IMR-90 (cell line): ENCODE data around the gene MRPL28. TPM values are rescaled to one million over a fixed set of nuclear protein-coding genes. Genes with fewer than 3 reads are reported as not detected.

Experiments
- ATAC-seq: fragments of 200-7000 bp; cut with Tn5 transposase; 2 replicates; pipeline ENCODE4 v1.9.1; 2020; ENCODE audit warnings: low read depth, mild to moderate bottlenecking, moderate library complexity
- BruUV-seq: library from RNA; stranded (reverse); fragments of 400-500 nt; replicated peaks from 2 replicates; lab custom pipeline; 2021; lab: Mats Ljungman, UMichigan
- CTCF ChIA-PET: fragments of 300-600 bp; formaldehyde crosslinking; extraction: SDS; loops from one replicate; lab custom pipeline; 2021; ENCODE audit warnings: antibody characterized with exemption; lab: Yijun Ruan, JAX
- POLR2A ChIA-PET: fragments of 300-600 bp; sonication (Branson Sonifier 250); formaldehyde crosslinking; loops from one replicate; lab custom pipeline; 2022; ENCODE audit warnings: antibody characterized with exemption; ENCODE audit not compliant: unreplicated experiment; lab: Charles Lee
- DNase-seq: peaks from one replicate; pipeline ENCODE4 v3.0.0; 2013
- H2AFZ ChIP-seq: replicated peaks from 2 replicates; pipeline ENCODE3; 2013; ENCODE audit warnings: low read length, mild to moderate bottlenecking; ENCODE audit not compliant: poor library complexity
- H2AK5ac ChIP-seq: 2 replicates; pipeline ENCODE4 v1.6.1; 2013; ENCODE audit warnings: low read depth, low read length, inconsistent platforms
- H2AK9ac ChIP-seq: replicated peaks from 2 replicates; pipeline ENCODE3; 2013; ENCODE audit warnings: mild to moderate bottlenecking, low read depth, low read length, moderate library complexity; ENCODE audit not compliant: poor library complexity
- H2BK120ac ChIP-seq: 2 replicates; pipeline ENCODE4 v1.6.1; 2013; ENCODE audit warnings: low read depth, low read length, inconsistent platforms
- H2BK15ac ChIP-seq: 3 replicates; pipeline ENCODE4 v1.6.1; 2013; ENCODE audit warnings: low read depth, low read length, inconsistent platforms
- H2BK20ac ChIP-seq: 2 replicates; pipeline ENCODE4 v1.6.1; 2013; ENCODE audit warnings: low read depth, mild to moderate bottlenecking, inconsistent platforms, low read length, moderate library complexity
- H2BK5ac ChIP-seq: 2 replicates; pipeline ENCODE4 v1.6.1; 2013; ENCODE audit warnings: mild to moderate bottlenecking, low read depth, low read length, inconsistent platforms; ENCODE audit not compliant: poor library complexity, severe bottlenecking
- H3K14ac ChIP-seq: replicated peaks from 2 replicates; pipeline ENCODE4 v1.6.1; 2013; ENCODE audit warnings: low read depth, low read length, inconsistent platforms
- H3K18ac ChIP-seq: 2 replicates; pipeline ENCODE4 v1.6.1; 2013; ENCODE audit warnings: low read depth, low read length, control low read depth
- H3K23ac ChIP-seq: 2 replicates; pipeline ENCODE4 v1.6.1; 2013; ENCODE audit warnings: low read depth, low read length, inconsistent platforms
- H3K27ac ChIP-seq: 2 replicates; pipeline ENCODE4 v1.5.1; 2013; ENCODE audit warnings: mild to moderate bottlenecking, control low read depth, low read length; ENCODE audit not compliant: insufficient read depth
- H3K27me3 ChIP-seq: 2 replicates; pipeline ENCODE4 v1.6.1; 2013; ENCODE audit warnings: low read length; ENCODE audit not compliant: control insufficient read depth, insufficient read depth
- H3K36me3 ChIP-seq: 2 replicates; pipeline ENCODE4 v1.6.1; 2013; ENCODE audit warnings: low read length, mixed read lengths; ENCODE audit not compliant: control insufficient read depth, insufficient read depth
- H3K4ac ChIP-seq: 2 replicates; pipeline ENCODE4 v1.6.1; 2013; ENCODE audit warnings: low read depth, low read length, inconsistent platforms
- H3K4me1 ChIP-seq: 2 replicates; pipeline ENCODE4 v1.6.1; 2013; ENCODE audit warnings: low read length, mixed read lengths; ENCODE audit not compliant: control insufficient read depth, insufficient read depth
- H3K4me2 ChIP-seq: 2 replicates; pipeline ENCODE4 v1.6.1; 2013; ENCODE audit warnings: low read depth, mild to moderate bottlenecking, control low read depth, low read length, moderate library complexity
- H3K4me3 ChIP-seq: 2 replicates; pipeline ENCODE4 v1.5.1; 2013; ENCODE audit warnings: low read depth, mild to moderate bottlenecking, control low read depth, low read length, moderate library complexity; ENCODE audit not compliant: insufficient read depth
- H3K56ac ChIP-seq: 2 replicates; pipeline ENCODE4 v1.6.1; 2013; ENCODE audit warnings: low read length, inconsistent platforms; ENCODE audit not compliant: insufficient read depth; ENCODE audit errors: extremely low read depth
- H3K79me1 ChIP-seq, 2 experiments: 2 replicates each; pipeline ENCODE4 v1.6.1; 2013; ENCODE audit warnings: low read length in 2 of 2, inconsistent platforms in 1 of 2, low read depth in 1 of 2
- H3K9ac ChIP-seq: 2 replicates; pipeline ENCODE4 v1.6.1; 2013; ENCODE audit warnings: low read depth, low read length, control low read depth
- H3K9me1 ChIP-seq: 2 replicates; pipeline ENCODE4 v1.6.1; 2013; ENCODE audit warnings: low read length, inconsistent platforms; ENCODE audit not compliant: insufficient read depth
- H3K9me3 ChIP-seq: 2 replicates; pipeline ENCODE4 v1.6.1; 2013; ENCODE audit warnings: low read length; ENCODE audit not compliant: control insufficient read depth, insufficient read depth
- H4K20me1 ChIP-seq: 2 replicates; pipeline ENCODE4 v1.6.1; 2013; ENCODE audit warnings: low read length, inconsistent platforms; ENCODE audit not compliant: insufficient read depth
- H4K5ac ChIP-seq: 2 replicates; pipeline ENCODE4 v1.6.1; 2013; ENCODE audit warnings: mild to moderate bottlenecking, low read depth, low read length, control low read depth
- H4K8ac ChIP-seq, 2 experiments: 2 replicates each; pipeline ENCODE4 v1.6.1; 2013; ENCODE audit warnings: low read depth in 2 of 2, low read length in 2 of 2, control low read depth in 1 of 2, inconsistent platforms in 1 of 2
- H4K91ac ChIP-seq: 2 replicates; pipeline ENCODE4 v1.6.1; 2013; ENCODE audit warnings: low read depth, low read length, inconsistent platforms; ENCODE audit not compliant: insufficient read depth
- BHLHE40 ChIP-seq: fragments of 150-350 bp; IDR thresholded peaks from 2 replicates; pipeline ENCODE4 v1.6.1; 2016; ENCODE audit warnings: mild to moderate bottlenecking, low read depth, low read length
- CEBPB ChIP-seq: IDR thresholded peaks from 2 replicates; pipeline ENCODE4 v1.6.1; 2012; ENCODE audit warnings: low read depth, low read length, improper control_type of control experiment
- CHD1 ChIP-seq: IDR thresholded peaks from 2 replicates; pipeline ENCODE4 v1.6.1; 2012; ENCODE audit warnings: low read depth, low read length, improper control_type of control experiment
- CTCF ChIP-seq: conservative IDR thresholded peaks from 2 replicates; pipeline ENCODE4 v1.5.1; 2012; ENCODE audit warnings: mild to moderate bottlenecking, low read depth, low read length, improper control_type of control experiment
- ELK1 ChIP-seq: fragments of 150-350 bp; IDR thresholded peaks from 2 replicates; pipeline ENCODE4 v1.6.1; 2016; ENCODE audit warnings: low read depth, mild to moderate bottlenecking, low read length, moderate library complexity, borderline replicate concordance
- FOS ChIP-seq: fragments of 150-350 bp; IDR thresholded peaks from 2 replicates; pipeline ENCODE4 v1.6.1; 2016; ENCODE audit warnings: low read depth, low read length
- MAFK ChIP-seq: IDR thresholded peaks from 2 replicates; pipeline ENCODE4 v1.6.1; 2012; ENCODE audit warnings: low read depth, low read length, improper control_type of control experiment
- MAZ ChIP-seq: IDR thresholded peaks from 2 replicates; pipeline ENCODE4 v1.6.1; 2012; ENCODE audit warnings: low read depth, mild to moderate bottlenecking, low read length, improper control_type of control experiment, moderate library complexity, borderline replicate concordance
- MXI1 ChIP-seq: IDR thresholded peaks from 2 replicates; pipeline ENCODE4 v1.6.1; 2012; ENCODE audit warnings: low read depth, mild to moderate bottlenecking, low read length, moderate library complexity, borderline replicate concordance
- NFE2L2 ChIP-seq: fragments of 150-350 bp; IDR thresholded peaks from 2 replicates; pipeline ENCODE4 v1.6.1; 2016; ENCODE audit warnings: low read depth, mild to moderate bottlenecking, low read length
- POLR2A ChIP-seq: IDR thresholded peaks from 2 replicates; pipeline ENCODE4 v1.6.1; 2012; ENCODE audit warnings: mild to moderate bottlenecking, low read depth, low read length
- RAD21 ChIP-seq: IDR thresholded peaks from 2 replicates; pipeline ENCODE4 v1.6.1; 2012; ENCODE audit warnings: low read length, improper control_type of control experiment
- RCOR1 ChIP-seq: IDR thresholded peaks from 2 replicates; pipeline ENCODE4 v1.6.1; 2012; ENCODE audit warnings: mild to moderate bottlenecking, low read length, improper control_type of control experiment; ENCODE audit not compliant: insufficient replicate concordance
- RFX5 ChIP-seq: IDR thresholded peaks from 2 replicates; pipeline ENCODE4 v1.8.0; 2012; ENCODE audit warnings: low read depth, mild to moderate bottlenecking, low read length, moderate library complexity
- SMC3 ChIP-seq: fragments of 150-350 bp; IDR thresholded peaks from 2 replicates; pipeline ENCODE4 v1.6.1; 2016; ENCODE audit warnings: low read depth, mild to moderate bottlenecking, antibody characterized with exemption, low read length, moderate library complexity
- USF2 ChIP-seq: fragments of 150-350 bp; IDR thresholded peaks from 2 replicates; pipeline ENCODE4 v1.6.1; 2017; ENCODE audit warnings: mild to moderate bottlenecking, antibody characterized with exemption, low read length, low read depth
- WGBS, 2 experiments: methylation state at CpG; one replicate each; pipeline versions ENCODE4 v1.1.5 to v1.1.7; 2013; ENCODE audit warnings: missing lambda C conversion rate in 2 of 2; ENCODE audit not compliant: insufficient read length in 1 of 2; ENCODE audit errors: extremely low coverage in 2 of 2; 5-methylcytosine and 5-hydroxymethylcytosine counted together
- dilution Hi-C: fragments of 300-500 bp; cut with HindIII; formaldehyde crosslinking; loops from one replicate; pipeline ENCODE4 v1.14.3; 2018; ENCODE audit warnings: low sequenced_read_pairs; ENCODE audit not compliant: unreplicated experiment
- in situ Hi-C: fragments of 300-500 bp; cut with MboI; formaldehyde crosslinking; loops from 3 replicates; pipeline ENCODE4 v1.14.3; 2019; ENCODE audit warnings: low sequenced_read_pairs, inconsistent platforms, mixed read lengths
- intact Hi-C: fragments of 100-400 bp; cut with micrococcal nuclease; formaldehyde crosslinking; loops from 2 replicates; pipeline ENCODE4 v1.10.0; 2022
- polyA plus RNA-seq, 3 experiments: library from polyadenylated mRNA; depleted of rRNA; stranded (reverse); fragments of >200 nt; gene quantifications; 2 replicates each; pipeline ENCODE4 v1.2.3, GENCODE V29; 2012; ENCODE audit warnings: low replicate concordance in 1 of 3
- total RNA-seq: library from RNA; depleted of rRNA; stranded (reverse); fragments of >200 nt; gene quantifications from 2 replicates; pipeline ENCODE4 v1.2.3, GENCODE V29; 2012

The MRPL28 gene
- total and polyA plus RNA-seq, 2 of the 4 experiments (the other 2 are of a cell fraction): 104 to 181 TPM

- H4K20me1 ChIP-seq: no peaks in the 10 kb centered on the region
- no peaks in the 10 kb centered on the region for H3K27me3 ChIP-seq
- no peak overlapping the region for H3K9ac ChIP-seq
- ChIA-PET POLR2A (no interaction called here), CTCF (no interaction called here)
- ATAC-seq: no peak
- in situ Hi-C loops (no loop called here), intact Hi-C loops (no loop called here), dilution Hi-C loops (no loop called here)
- peak overlapping the region; percentile 43 for H2AFZ ChIP-seq
- H3K36me3 ChIP-seq: peaks cover 26% of the 10 kb centered on the region
- no peak overlapping the region for H2BK20ac ChIP-seq
- H3K79me1 ChIP-seq: peaks cover 2% of the 10 kb centered on the region in 2 experiments; a peak in 2 of 4 replicates
- no peak overlapping the region for H3K4me3 ChIP-seq
- peak overlapping the region; percentile 16 for H2AK9ac ChIP-seq
- H3K4me1 ChIP-seq: no peaks in the 10 kb centered on the region
- no peak overlapping the region for H3K4me2 ChIP-seq
- H3K56ac ChIP-seq: no peak overlapping the region
- no peak overlapping the region for H3K4ac ChIP-seq
- H4K91ac ChIP-seq: no peak overlapping the region
- no peak overlapping the region for H4K5ac ChIP-seq
- no peak overlapping the region for H2BK15ac ChIP-seq
- 44% methylated on average over 10 of the region's 24 CpGs; no CpG with 5 or more reads in 1 of the 2 experiments for WGBS, 2 experiments
- H3K9me1 ChIP-seq: no peaks in the 10 kb centered on the region
- H3K14ac ChIP-seq: no peak overlapping the region
- TF ChIP-seq POLR2A: no peak
- no peak for TF ChIP-seq RCOR1
- TF ChIP-seq MXI1: no peak
- TF ChIP-seq RFX5: no peak
- TF ChIP-seq SMC3: no peak
- TF ChIP-seq CTCF: no peak
- no peak for TF ChIP-seq MAZ
- no peak for TF ChIP-seq MAFK
- TF ChIP-seq CEBPB: no peak
- TF ChIP-seq NFE2L2: no peak
- no peak for TF ChIP-seq ELK1
- no peak for TF ChIP-seq RAD21
- TF ChIP-seq BHLHE40: no peak
- no peak for TF ChIP-seq USF2
- TF ChIP-seq FOS: no peak
- no peak for TF ChIP-seq CHD1
- DNase-seq: no peak
- H2AK5ac ChIP-seq: no peak overlapping the region
- H2BK120ac ChIP-seq: no peak overlapping the region
- H3K27ac ChIP-seq: no peak overlapping the region
- no peak overlapping the region for H4K8ac ChIP-seq
- H3K9me3 ChIP-seq: no peaks in the 10 kb centered on the region
- no peak overlapping the region for H3K23ac ChIP-seq
- H2BK5ac ChIP-seq: no peak overlapping the region
- H3K18ac ChIP-seq: no peak overlapping the region
- no TSS peak for BruUV-seq
Measured at GRCh38 chr16:363766-364490, 6.4 kb downstream of the MRPL28 start.
